HG03575 (cell line): ENCODE data around the gene FEM1C.

Source experiments
- ATAC-seq: cut with Tn5 transposase; IDR thresholded peaks from one replicate; pipeline ENCODE4 v1.9.1; 2021; ENCODE audit not compliant: unreplicated experiment, insufficient number of reproducible peaks, low FRiP score; ENCODE audit errors: extremely low read depth

Gene FEM1C

GRCh38 chr5:115559524-115559923 lies 14.9 kb upstream of the FEM1C start:
- no peak for ATAC-seq

DNA sequence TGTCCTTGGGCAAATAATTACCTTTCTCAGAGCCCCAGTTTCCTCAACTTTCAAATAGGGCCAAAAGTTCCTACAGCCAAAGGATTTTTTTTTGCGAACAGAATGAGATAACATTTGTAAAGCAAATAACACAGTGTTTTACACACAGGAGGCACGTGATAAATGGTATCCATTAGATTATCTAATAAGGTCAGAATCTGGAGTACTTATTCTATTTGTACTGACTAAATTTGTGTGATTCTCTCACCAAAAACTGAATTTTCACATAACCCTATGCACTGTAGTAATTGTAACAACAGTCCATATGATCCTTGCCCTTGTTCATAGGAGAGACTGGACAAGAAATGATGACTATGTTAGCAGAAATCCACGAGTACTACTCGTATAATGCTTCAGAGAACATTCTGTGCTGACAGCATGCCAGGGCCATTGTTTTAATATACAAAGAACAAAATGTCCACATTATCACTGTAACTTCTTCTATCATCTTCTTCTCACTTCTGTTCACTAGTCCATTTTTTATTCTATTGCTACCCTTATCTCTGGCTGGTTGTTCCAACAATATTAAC lies 13.9 kb upstream of the FEM1C start:
- no peak for ATAC-seq

GRCh38 chr5:115557667-115558387 lies 13.3 kb upstream of the FEM1C start:
- ATAC-seq, result no peak

- ATAC-seq, result no peak
These were observed 11.7 kb upstream of the FEM1C start for GRCh38 chr5:115556276-115556675.

GRCh38 chr5:115555084-115555633 lies 10.6 kb upstream of the FEM1C start:
- ATAC-seq, result no peak

- ATAC-seq, result no peak
These were observed 8.5 kb upstream of the FEM1C start for GRCh38 chr5:115553082-115553481.

GRCh38 chr5:115551415-115551814 lies 6.8 kb upstream of the FEM1C start:
- ATAC-seq, result no peak

DNA sequence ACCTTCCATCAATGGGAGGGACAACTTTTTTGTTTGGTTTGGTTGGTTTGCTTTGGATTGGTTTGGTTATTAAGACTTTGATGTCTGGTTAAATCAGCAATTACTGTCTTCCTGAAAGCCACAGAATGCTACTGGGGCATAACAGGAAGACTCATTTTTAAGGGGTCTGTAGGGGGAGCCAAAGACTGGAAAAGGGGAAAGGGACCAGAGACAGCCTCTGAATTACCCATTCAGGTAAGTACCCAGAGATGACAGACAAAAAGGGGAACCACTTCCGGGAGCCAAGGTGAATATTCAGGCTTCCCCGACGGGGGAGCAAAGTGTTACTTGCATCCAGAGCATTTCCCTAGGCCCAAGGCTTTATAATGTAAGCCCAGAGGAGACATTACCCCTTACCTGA lies 4.6 kb upstream of the FEM1C start:
- no peak for ATAC-seq

DNA sequence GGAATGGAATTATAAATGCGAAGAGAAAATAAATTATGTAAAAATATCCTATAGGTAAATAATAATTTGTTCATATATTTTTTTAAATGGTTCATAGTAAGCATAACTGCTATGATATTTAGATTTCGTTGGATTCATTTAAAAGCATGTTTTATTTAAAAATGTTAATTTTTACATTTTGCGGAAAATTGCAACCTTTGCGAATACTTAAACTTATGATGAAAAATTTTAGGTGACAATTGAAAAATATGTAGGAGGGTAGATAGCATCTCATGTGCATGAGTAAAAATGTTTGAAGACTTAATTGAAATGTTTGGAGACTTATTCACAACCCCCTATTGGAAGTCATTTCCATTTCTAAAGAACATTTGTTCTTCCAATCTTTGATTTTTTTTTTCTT lies 4.1 kb upstream of the FEM1C start:
- ATAC-seq, result no peak

DNA sequence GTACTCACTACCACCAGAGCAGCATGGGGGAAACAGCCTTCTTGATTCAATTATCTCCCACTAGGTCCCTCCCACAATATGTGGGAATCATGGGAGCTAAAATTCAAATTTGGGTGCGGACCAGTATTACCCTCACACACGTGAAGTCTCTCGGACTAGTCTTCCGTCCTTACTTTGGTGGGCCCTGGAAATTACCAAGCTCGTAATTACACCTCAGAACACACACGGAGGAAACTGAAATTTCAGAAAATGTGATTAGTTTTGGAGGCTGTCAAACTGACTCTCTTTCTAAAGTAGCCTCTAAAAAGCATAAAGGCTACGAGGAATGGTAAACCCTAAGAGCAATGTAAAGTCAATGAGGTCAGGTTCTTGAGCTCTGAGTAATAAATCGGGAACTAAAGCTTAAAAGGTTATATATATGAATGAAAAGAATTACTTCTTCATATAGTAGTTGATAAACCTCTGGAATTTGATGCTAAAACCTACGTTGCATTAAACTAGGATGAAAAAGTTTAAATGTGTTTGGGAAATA lies 842 bp upstream of the FEM1C start:
- ATAC-seq, result no peak

DNA sequence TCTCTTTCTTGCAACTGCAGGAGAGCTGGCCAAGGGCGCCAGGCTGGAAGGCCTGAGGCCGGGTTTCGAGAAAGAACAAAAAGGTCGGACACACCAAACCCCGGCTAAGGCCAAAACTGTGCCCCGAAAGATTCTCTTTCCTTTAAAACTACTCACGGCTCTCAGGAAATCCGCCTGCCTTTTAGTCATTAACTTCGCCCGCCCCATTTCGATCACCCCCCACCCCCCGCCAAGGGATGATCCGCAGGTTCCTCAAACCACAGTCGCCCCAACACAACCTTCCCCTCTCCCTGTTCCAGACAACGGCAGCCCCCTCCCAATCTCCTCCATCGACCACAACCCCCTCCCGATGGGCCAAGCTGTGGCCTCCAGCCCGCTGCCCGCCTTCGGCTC lies 536 bp downstream of the FEM1C start:
- ATAC-seq, result no peak

DNA sequence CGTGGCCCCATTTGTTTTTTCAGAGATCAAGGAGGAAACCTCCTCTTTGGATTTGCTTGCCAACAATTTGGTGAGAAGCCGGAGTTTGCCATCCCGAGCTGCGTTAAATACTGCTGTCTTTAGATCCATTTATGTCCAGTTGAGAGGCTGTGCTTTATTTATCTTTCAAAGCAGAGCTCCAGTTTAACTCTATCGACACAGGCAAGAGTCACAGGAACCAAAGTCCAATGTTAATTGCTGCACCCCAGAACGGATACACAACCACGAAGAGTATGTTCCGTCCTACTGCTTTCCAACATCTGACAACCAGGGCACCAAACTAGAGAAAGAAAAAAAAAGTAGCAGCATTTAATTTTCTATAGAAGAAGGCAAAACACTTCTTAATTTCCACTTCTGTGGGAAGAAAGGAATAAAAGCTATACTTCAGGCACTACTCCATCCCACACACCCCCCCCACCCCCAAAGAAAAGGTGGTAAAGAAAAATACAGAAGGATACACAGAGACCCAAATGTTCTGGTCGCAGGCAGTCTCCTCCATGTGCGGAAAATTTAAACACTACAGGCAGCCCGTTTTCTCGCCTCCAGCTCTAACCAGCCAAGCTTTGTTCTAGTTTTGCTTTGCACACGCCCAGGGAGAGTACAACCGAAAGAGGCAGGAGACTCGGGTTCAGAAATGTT lies 1.1 kb downstream of the FEM1C start:
- ATAC-seq, result peak; percentile 25

GRCh38 chr5:115542651-115543364 lies 1.8 kb downstream of the FEM1C start:
- ATAC-seq, result no peak

DNA sequence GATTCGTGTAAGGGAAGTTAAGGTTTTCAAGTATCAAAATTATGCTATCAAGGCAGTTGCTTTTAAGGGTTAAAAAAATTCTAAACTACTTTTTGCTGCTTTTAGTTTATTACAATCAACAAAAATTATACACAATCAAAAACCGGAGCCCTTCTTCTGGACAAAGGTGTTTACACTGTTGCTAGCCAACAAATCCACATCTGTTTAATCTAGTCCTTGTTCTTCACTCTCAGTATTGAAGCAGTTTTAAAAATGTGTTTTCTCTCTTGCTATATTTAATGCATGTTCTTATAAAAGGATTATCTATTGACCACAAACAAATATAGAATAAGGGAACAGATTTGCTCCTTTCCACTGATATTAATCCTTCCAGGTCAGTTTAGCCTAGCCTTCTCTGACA lies 2.5 kb downstream of the FEM1C start:
- ATAC-seq, result no peak

- ATAC-seq, result no peak
These were observed 3.0 kb downstream of the FEM1C start for GRCh38 chr5:115541611-115542010.

GRCh38 chr5:115535479-115536035 lies 9.0 kb downstream of the FEM1C start:
- no peak for ATAC-seq

DNA sequence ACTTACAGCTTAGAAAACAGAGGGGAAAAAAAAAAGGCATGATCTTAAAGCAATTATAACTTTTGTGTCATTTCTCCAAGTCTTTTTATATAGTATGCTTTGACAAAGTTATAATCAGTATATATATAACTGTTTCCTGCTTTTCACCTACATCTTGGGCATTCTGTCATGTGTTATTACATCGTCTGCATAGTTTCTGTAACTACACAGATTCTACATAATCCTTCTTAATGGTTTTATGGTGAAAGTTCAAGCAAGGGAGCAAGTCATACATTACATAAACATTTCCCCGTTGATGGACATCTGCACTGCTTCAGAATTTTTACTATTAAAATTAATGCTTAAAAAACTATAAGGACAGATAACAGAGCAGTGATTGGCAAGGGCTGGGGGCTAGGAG lies 12.1 kb downstream of the FEM1C start:
- ATAC-seq, result no peak

- ATAC-seq, result no peak
These were observed 12.7 kb downstream of the FEM1C start for GRCh38 chr5:115531787-115532367.

- no peak for ATAC-seq
These were observed 13.2 kb downstream of the FEM1C start for GRCh38 chr5:115531380-115531779.
